Epithelial cell of prostate (primary cell): Measurements from ENCODE around the gene RANBP3.
"Not testable (repeated sequence)": the region's sequence is repeated elsewhere in the genome, so short reads cannot be mapped to it uniquely, and the experiment has no call there.

Experiments used
- DNase-seq: peaks from one replicate; pipeline ENCODE4 v3.0.0-alpha.2; 2011; ENCODE audit warnings: low read depth, low spot score
- H3K27ac ChIP-seq: fragments of 450-650 bp; 2 replicates; pipeline ENCODE4 v1.5.1; 2017; ENCODE audit warnings: mild to moderate bottlenecking

The RANBP3 gene

DNA sequence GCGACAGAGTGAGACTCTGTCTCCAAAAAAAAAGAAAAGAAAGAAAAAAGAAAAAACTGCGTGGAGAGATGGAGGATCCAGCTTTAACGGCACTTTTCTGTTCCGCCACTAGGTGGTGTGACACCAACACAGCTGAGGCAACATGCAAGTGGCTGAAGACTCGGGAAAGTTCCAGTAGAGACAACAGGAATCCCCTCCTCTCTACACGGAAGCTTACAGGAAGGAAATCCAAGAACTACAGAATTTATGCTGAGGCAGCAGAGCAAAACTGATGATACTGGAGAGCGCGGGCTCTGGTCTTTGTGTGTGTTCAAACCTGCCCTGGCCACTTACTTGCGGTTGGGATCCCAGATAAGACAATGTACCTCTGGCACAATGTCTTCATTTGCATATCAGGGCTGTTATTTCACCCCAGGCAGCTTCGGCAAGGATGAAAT lies 9.9 kb downstream of the RANBP3 start:
- peak overlapping the region; percentile 66 for H3K27ac ChIP-seq

DNA sequence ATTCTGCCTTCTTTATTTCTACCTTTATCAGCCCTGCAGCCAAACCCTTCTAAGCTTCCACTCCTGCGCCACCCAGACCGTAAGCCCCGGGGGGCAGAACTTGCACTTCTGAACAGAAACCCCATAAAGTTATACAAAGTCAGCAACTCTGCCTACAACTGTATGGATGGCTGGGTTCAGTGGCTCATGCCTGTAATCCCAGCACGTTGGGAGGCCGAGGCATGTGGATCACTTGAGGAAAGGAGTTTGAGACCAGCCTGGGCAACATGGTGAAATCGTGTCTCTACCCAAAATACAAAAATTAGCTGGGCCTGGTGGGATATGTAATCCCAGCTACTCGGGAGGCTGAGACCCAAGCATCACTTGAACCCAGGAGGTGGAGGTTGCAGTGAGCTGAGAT lies 10.4 kb downstream of the RANBP3 start:
- H3K27ac ChIP-seq = peak overlapping the region; percentile 66
- no peak for DNase-seq

More for the DNA sequence above, 9.9 kb downstream of the RANBP3 start:
- peak; percentile 46 for DNase-seq

DNA sequence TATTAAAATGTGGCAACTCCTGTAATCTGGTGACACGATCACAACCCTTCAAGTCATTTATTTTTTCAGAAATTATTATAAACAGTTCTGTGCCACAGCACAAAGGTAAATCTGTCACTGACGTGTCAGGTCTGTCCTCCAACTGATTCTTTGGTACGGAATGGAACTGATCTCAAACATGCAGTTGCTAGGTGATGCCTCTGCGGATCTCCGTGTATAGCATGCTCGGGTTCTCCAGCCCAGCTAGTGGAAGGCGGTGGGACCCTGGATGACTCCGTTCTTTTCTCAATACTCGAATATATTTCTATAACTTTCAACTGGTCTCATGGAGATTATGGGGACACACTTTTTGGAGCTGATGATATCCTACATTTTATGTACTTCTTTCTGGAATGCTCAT lies 11.0 kb downstream of the RANBP3 start:
- DNase-seq = no peak
- H3K27ac ChIP-seq = no peak overlapping the region

DNA sequence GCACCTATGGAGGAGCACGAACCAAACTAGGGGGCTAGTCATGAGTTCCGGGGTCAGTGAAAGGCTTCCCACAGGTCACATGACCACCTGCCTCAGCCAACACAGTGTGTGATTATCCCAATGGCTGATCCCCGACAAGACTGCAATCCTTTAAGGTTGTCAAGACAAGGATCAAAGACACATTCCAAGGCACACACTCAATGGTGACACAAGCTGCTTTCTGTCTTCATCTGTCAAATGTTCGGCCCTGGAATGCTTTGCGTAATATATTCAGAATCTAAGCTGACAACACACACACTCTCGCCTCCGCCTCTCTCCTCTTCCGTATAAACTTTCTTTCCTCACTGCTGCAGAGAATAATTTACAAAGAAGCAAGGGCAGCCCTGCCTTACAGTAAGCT lies 11.7 kb downstream of the RANBP3 start:
- no peak overlapping the region for H3K27ac ChIP-seq
- no peak for DNase-seq

DNA sequence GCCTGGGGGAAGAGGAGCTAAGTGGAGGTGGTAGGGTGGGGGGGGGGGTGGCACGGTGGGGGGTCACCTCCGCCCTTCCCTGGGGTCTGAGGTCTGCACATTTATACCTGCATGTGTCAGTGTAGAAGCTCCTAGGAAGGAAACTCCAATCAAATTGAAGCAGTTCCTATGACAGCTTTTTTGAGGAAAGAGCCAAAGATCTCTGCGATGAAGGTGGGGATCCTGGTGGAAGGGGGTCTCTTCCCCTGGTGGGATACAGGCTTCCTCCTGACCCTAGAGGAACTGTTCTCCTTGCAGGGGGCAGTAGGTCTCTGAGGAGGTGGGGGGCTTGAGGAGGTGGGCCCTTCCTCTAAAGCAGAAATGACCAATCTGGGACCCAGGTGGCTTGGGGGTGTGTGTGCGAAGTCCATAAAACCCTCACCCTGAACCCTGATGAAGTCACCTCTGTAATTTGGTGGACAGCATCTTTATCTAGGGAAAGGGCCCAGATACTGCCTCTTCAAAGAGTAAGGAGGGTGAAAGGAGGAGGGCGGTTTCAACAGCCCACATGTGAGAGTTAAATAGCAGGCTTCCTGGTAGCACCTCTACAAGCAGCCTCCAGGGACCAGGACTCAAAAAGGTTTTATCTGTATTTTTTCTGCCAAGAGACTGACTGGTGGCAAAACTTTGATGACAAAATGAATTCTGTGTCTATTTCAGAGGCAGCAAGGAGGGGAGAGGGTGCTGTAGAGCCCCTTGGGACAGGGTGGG lies 12.9 kb downstream of the RANBP3 start:
- no peak for DNase-seq
- no peak overlapping the region for H3K27ac ChIP-seq

DNA sequence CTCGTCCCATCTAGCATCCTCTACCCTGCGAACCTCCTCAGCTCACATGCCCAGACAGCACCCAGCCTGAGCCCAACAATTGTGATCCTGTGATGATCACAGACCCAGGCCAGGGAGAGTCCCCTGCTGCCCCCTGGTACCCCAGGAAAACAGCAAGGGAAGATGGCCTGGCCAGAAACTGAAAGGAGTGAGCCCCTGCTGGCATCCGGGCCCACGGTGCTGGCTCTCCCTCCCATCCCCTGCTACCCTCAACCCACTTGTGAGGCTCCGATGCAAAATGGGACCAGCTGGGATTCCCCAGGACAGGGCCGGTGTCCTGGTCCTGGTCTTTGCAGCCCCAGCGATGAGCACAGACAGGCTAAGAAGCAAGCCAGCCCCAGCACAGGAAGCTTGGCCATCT lies 14.1 kb downstream of the RANBP3 start:
- H3K27ac ChIP-seq = no peak overlapping the region

DNA sequence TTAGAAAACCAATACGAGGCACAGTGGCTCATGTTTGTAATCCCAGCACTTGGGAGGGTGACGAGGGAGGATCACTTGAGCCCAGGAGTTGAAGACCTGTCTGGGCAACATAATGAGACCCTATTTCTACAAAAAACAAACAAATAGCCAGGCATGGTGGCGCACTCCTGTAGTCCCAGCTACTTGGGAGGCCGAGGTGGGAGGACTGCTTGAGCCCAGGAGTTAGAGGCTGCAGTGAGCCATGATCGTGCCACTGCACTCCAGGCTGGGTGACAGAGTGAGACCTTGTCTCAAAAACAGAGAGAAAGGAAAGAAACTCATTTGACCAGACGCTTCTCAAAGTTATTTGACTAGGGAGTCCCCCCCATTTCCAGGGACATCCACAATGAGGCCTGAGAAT lies 14.7 kb downstream of the RANBP3 start:
- DNase-seq, H3K27ac ChIP-seq: not testable (repeated sequence)

More for the DNA sequence above, 14.1 kb downstream of the RANBP3 start:
- no peak for DNase-seq

DNA sequence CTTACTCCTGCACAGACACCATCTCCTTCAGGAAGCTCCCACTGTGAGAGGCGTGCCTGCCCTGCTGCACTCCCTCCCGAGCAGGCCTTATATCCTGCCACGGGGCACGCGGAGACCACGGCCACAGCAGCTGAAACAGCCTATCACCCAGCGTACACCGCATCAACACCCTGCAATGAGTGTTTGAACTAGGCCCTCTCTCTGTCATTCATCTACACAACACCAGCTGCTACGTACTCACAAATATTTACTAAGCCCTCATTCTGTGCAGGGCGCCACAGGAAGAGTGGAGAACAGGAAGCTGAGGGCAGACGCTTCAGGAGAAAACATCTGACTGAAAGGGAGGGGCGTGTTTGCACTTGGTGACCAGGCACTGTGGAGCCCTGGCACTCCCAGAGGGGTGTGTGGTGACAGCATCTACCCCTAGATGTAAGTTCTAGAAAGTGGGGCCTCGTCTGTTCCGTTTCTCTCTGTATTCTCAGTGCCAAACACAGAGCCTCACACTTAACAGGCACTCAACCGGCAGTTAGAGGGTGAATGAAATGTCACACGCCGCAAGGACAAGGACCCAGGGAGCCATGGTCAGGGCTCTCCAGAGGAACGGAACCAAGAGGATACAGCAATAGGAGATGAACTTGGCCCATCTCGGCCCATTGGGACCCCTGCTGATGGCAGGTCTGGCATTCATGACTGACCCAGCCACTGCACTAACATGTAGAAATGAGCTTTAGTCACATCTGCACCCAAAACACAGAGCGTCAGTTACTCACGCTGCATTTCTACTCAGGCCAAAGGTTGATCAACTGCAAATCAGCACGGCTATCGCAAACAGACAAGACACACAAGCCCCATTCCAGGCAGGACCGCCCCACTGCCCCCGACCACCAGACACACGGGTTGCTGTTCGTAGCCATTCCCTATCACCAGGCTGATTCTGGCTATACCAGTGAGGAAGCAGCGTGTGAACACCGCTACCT lies 15.7 kb downstream of the RANBP3 start:
- DNase-seq = no peak
- H3K27ac ChIP-seq = peak overlapping the region; percentile 43

DNA sequence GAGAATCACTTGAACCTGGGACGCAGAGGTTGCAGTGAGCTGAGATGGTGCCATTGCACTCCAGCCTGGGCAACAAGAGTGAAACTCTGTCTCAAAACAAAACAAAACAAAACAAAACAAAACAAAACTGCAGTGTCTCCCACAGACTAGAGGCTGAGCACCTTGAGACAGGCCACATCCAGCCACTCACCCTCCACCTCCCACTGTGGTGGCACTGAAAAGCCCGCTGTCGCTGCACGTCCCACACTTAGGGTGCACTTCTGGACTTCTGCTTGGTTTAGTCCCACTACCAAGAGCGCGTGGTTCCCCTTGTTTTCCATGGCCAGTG lies 16.3 kb downstream of the RANBP3 start:
- peak overlapping the region; percentile 43 for H3K27ac ChIP-seq
- not testable (repeated sequence) for DNase-seq

DNA sequence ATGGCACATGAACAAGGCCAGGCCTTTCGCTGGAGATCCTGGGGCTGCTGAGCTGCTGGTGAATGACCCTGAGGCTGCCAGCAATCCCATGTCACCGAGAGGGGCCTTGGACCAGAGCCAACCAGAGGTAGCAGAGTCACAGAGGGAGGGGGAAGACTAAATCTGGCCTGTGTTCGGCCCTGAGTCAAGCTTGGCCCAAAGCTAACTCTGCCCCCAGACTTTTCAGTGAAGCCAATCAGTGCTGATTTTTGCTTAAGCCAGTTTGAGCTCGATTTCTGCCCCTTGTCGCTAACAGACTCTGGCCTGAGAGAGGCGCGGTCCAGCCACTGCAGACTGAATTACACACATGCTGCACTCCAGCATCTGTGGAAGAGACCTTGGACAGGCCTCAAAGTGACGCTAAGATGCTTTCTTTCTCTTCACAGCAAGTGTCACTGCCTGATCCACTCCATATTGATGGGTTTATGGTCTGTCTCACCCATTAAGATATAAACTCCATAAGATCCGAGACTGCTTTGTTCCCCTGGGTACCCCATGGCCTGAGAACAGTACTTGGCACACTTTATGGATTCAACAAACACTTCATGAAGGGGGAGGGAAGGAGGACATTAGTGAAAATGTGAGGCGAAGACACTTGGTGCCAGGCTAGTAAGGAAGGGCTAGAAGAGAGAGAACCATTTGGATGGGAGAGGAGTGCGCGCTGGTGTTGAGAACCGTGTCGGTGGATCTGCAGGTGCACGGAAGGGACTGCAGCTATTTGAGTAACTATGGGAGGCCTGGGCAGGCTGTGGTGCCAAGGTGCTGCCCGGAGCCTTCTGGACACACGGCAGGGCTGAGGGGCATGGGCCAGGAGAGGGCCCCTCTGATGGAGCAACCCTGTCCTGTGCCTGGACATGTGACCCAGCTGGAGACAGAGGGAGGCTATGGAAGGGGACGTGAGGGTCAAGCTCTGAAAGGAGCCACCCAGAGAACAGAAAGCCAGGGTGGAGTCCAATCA lies 17.6 kb downstream of the RANBP3 start:
- H3K27ac ChIP-seq = no peak overlapping the region

DNA sequence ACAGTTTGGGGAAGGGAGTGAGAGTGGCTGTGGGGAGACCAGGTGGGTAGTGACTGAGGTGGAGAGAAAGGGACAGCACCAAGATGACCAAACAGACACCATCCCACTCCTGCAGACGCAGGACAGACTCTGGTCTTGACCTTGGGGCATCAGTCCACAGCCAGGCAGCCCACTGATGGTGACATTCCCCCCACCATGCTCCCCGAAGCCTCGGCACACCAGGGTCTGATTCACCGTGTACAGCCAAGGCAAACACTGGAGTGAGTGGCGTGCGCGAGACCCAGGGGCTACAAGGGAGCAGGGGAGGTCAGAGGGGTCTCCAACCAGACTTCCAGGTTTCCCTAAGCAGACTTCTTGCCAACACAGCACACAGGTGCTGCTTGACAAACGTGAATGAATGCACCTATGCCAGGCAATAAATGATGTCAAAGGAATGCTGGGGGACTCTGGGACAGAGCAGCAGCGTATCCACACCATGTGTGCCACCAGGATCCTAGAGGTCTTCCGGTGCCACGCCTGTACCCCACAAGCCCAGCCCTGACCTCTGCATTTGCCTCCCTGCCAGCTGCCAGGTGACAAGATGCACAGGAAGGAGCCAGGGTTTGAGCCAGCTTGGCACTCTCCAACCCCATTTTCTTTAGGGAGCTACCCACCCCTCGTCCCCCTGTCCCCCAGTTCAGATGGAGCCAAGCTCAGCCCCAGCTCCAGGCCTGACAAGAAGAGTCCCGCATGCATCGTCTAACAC lies 18.5 kb downstream of the RANBP3 start:
- no peak overlapping the region for H3K27ac ChIP-seq
- no peak for DNase-seq

More for the DNA sequence above, 17.6 kb downstream of the RANBP3 start:
- DNase-seq = no peak

DNA sequence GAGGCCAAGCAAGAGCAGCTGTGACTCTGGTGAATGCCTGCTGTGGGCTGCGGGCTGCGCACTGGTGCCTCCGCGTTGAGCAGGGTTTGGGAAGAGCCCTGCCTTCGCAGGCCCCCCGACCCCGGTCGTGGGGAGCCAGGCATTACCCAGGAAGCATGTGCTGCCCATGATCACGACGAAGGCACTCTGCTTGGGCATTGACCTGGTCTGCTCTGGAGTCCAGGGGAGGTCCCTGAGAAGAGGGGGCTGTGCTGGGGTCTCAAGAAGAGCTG lies 19.2 kb downstream of the RANBP3 start:
- H3K27ac ChIP-seq = no peak overlapping the region
- no peak for DNase-seq

DNA sequence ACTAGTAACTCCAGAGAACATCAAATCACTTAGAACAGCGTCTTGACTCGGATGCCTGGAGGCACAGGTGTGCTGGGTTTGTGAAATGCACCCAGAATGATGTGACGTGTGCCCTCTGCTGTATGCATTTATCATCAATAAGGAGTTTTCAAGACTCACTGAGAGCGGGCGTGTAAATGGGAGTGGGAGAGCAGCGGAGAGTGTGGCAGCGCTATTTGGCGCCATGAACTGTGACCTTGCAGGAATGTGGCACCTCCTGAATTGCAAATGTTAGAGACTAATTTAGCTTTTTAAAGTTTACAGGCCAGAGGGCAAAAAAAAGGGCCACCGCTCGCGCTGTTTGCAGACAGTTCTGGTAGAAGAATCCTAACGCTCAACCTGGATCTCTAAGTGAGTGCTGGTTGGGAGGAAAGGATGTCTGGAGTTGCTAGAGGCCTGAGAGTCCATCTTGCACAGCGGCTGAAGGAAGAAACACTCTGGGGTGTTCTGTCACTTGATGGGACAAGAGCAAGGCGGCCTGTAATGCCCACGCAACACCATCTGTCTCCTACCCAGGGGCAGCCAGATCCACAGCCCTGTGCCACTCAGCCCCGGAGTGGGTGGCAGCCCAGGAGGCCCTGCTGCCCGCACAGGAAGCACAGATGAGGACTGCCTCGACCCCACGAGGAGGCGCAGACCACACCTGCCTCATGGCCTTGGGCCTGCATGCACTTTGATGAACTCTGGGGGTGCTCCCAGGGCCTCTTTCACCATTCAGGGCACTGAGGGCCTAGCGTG lies 19.7 kb downstream of the RANBP3 start:
- H3K27ac ChIP-seq = no peak overlapping the region
- no peak for DNase-seq

DNA sequence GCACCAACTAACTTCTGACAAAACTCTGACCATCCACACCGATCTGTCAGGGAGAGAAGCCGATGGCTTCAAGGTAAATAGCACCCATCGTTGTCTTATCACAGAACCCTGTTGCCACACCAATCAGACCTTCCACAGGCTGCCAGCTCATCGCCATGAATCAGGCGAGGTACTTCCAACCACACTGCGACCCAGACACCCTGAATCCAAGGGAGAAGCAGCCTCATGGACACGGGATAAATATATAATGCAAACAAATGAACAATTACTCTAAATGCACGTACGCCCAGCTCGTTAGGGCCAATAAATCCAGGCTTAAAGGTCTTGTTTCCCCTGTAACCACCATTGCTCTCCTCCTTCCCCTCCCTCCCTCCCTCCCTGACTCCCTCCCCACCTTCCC lies 20.8 kb downstream of the RANBP3 start:
- DNase-seq = no peak
- H3K27ac ChIP-seq = no peak overlapping the region

DNA sequence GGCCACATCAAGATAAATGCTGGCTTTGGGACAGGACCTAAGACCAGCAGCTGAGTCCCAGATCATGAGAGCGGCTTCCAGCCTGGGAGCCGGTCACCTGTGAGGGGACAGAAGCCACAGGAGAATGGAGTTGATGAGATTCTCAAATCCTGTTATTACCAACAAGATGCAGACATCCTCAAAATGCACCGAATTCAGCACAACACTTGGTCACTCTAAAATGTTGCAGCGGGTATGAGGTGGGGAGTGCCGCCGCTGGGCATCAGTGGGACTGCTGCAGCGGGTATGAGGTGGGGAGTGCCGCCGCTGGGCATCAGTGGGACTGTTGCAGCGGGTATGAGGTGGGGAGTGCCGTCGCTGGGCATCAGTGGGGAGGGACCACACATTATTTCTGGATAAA lies 21.2 kb downstream of the RANBP3 start:
- no peak for DNase-seq
- H3K27ac ChIP-seq = no peak overlapping the region

DNA sequence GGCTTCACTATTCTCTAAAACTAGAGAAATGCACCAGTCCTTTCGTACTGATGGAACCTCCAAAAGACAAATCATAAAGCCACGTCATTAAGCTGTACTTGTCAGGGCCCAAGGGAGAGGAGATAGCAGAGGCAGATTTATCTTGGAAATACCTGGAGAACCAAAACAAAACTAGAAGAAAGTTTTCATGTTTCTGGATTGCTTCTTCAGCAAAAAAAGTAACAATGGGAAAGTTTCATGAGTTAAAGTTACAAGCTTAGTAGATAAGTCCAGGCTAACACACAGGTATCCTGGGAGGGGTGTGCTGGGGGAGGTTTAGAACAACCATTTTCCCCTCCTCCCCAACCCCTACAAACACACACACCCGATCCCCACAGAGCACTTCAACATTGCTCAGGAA lies 21.6 kb downstream of the RANBP3 start:
- DNase-seq = no peak
- H3K27ac ChIP-seq = no peak overlapping the region

DNA sequence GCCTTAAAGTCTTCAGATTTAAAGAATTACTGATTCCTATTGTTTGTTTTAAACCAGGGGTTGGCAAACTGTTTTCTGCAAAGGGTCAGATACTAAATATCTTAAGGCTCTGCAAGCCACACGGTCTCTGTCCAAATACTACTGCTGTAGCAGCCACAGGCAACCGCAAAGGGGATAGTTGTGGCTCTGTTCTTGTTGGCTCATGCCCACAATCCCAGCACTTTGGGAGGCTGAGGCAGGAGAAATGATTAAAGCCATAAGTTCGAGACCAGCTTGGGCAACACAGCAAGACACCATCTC lies 22.4 kb downstream of the RANBP3 start:
- no peak for DNase-seq
- no peak overlapping the region for H3K27ac ChIP-seq

DNA sequence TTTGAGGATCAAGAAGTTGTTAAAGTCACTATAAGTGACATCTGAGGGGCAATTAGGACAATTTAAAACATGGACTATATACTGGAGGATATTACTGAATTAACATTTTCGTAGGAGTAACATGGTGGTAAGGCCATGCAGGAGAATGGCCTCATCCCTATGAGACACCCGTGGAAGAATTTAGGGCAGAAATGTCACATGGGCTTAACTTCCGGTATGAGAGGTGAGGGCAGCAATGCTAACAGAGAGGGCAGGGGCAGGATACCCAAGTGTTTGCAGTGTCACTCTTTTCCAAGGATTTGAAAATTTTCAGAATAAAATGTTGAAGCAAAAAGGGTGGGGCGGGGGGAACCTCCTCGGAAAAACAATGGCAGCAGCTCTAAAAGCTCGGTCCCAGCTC lies 23.6 kb downstream of the RANBP3 start:
- peak overlapping the region; percentile 76 for H3K27ac ChIP-seq
- DNase-seq = no peak

DNA sequence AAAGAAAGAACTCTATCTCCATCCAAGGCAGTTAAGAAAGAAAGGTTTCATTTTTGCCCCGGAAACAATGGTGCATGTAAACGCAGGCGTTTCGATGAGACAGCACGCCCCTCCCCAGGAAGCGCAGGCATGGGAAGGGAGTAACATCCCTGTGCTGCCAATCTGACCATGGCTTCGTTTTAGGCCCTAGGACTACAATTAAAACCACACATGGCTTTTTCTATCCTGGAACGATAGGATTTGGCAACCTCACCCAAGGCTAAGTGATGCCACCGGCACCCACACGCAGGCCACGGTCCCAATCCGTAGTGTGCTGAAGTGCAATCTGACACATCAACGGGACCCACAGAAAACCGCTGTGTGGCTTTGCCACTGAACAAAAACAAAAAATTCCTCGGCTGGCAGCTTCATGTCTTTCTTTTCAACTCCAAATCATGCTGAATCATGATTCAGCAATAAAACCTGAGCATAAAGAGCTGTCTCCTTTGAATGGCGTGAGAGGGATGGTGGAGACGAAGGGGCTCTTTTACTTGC lies 24.2 kb downstream of the RANBP3 start:
- no peak for DNase-seq
- peak overlapping the region; percentile 76 for H3K27ac ChIP-seq
